GM21737 (cell line): Measurements from ENCODE around the gene ADAMTS17.

Source experiments
- ATAC-seq: cut with Tn5 transposase; IDR thresholded peaks from one replicate; pipeline ENCODE4 v1.9.1; 2021; ENCODE audit warnings: mild to moderate bottlenecking, moderate library complexity; ENCODE audit not compliant: unreplicated experiment

Gene ADAMTS17

DNA sequence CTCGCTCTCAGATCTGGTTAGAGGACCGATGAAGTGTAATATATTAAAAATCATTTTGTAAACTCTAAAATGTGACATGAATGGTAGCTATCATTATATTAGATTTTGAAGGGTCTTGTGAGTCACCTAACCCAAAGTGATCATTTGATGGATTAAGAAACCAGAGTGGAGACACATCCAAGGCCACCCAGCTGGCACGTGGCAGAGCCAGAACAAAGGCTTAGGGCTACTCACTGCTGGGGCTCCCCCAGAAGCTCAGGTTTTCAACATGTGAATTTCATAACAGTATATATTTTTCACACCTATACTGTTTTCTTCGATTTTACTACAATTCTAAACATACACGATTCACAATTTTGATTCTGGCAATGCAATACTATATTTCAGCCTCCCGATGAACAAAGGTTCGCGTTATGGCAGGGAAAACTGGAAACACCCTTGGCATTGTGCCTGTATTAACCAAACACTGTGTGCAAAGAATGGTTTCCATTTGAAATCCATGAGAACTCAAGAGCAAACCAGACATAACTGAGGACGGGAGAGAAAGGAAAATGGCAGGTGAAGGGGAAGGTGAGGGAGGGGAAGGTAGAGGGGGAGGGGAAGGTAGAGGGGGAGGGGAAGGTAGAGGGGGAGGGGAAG is 88.9 kb downstream of the ADAMTS17 start:
- no peak for ATAC-seq

DNA sequence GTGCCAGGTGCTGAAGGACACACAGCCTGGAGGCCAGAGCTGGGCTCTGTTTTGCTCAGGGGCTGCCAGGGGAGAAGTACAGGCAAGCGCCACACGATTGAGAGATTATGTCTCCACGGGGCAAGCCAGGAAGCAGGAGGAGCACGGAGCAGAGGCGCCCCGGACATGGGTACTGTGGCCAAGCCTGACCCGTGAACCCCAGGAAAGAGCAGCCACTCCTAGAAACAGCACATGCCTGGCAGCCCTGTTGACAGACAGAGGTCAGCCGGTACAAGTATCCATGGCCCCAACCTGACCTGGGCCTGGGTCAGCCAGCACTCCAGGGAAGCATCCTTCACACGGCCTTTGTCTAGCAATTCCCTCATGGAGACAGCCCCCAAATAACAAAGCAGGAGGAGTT is 89.4 kb downstream of the ADAMTS17 start:
- ATAC-seq: no peak

DNA sequence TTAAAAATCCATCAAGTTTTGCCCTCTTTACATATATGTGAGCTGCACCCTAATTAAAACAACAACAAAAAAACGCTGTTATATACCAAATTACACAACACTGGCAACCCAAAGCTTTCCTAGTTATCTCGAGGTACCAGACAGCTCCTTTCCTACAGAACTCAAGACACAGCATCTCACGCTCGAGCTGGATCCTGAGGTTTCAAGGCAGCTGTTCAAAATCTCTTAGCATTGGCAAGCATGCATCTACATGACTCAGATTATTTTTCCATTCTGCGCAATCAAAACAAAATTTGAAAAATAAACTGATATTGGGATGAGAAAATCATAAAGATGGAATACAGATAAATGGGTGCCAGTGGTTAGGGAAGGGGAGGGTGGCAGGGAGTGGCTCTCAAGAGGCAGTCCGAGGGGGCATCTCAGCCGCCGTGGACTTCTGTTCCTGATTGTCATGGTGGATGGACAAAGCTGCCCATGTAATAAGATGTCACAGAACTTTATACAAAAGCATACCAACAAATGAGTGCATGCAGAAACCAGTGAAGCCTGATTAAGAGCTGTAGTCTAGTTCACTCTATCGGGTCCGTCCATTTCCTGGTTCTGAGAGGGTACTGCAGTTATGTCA is 91.5 kb downstream of the ADAMTS17 start:
- no peak for ATAC-seq

DNA sequence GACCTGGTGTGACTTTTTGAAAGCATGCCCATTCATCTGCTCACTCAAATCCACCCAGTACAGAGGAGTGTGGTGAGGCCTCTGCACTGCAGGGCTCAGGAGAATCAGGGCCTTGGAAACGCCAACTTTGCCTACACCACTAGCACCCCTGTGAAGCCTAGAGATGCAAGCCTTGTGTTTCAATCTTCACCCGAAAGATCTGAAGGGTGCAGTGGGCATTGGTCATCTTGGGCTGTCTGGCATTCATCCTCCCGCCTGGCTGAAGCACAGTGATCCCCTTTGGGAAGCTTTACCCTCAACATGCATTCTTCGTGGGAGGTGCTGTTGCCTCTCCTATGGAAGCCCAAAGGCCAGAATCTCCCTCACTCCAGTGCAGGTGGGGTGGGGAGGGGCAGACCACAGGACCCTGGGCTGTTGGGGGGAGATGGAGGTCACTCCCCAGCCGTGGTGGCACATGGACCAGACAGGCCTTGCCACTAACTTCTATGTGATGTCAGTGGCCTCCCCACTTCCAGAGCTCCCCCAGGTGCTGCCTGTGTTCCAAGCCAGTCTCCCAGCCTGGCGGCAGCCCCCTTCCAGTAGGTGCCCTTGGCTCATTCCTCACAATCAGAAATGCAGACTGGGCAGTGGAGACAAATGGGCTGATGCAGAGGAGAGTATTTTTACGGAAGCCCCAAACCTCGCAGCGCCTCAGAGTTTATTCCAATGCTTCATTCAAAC is 92.5 kb downstream of the ADAMTS17 start:
- ATAC-seq: no peak

DNA sequence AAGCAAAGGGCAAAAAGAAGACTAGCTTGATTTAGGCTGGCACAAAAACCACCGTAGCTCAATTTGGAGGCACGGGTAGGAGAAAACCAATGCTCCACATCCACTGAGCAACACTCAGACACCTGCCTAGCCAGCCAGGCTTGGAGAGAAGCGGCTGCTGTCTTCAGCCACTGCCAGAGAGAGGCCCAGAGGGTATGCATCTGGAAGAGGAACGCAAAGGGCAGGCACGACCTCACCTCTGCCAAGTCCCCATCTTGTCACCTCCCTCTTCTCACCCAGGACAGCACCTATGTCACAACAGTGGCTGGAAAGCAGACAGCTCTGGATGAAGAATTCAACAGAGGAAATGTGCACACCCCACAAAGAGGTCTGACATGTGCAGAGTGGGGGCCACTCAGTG is 93.5 kb downstream of the ADAMTS17 start:
- ATAC-seq: no peak

DNA sequence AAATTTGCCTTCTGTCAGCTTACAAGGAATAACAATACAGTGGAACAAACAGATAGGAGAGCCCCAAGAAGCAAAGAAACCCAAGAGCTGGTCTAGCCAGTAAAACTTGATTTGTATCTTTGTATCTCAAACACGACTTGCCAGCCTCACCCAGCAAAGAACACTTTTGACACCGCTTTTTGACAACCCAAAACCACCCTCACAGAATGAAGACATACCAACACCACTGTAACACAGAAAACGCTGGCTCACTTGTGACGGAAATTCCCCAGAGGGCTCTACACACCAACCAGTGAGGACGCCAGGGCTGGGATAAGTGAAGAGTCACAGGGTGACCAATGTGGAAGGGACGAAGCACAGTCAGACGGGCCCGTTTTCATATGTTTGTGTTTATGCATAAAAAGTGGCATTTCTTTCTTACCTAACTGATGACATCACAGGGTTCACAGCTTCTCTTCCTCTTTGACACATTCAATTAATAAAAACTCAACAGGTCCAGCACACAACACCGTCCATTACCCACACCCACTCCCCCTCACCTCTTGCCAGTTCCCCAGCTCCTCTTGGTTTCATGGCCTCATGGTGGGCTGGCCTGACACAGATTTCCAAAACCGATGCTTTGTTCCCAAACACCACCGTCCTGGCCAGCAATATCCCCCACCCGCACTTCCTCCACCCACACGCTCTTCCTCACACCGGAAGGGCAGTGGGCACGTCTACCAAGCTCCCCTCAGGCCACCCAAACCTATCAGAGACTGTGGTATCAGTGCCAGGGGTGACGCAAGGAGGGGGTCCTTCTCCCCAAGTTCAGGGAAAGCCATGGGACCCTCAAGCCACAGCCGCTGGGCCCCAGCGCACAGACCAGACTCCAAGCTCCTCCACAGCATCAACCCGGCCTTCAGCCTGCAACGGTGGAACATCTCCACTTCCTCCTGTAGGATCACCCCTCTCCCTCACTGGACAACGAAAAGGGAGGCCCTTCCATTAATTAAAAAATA is 94.2 kb downstream of the ADAMTS17 start:
- ATAC-seq: no peak

DNA sequence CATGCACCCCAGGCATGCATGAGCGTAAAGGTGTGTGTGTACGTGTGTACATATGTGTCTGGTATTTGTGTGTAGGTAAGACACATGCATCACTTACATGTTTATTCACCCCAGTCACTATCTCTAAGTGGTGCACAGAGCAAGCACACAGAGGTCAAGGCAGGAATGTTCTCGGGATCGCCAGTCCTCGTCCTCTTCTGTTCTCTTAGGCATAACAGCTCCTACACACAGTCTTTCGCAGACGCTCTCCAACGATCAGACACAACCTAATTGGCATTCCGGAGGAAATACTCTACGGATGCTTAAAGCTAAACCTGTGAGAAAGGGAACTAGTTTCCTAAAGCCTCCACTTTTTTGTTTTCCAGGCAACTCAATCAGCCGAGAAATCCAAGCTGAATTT is 95.9 kb downstream of the ADAMTS17 start:
- no peak for ATAC-seq

DNA sequence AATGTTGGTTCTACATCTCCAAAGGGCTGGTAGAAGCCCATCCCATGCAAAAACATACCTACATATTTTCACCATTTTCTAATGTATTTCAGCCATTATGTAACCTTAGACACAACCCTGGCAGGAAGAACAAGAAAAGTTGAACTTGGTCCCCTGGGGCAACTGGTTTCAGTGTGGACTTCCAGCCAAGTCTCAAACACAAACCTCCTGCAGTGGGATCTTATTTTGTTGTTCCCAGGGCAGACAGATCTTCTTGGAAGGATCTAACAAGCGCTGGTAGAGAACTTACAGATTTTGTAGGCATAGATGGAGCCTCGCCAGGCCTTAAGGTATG is 96.3 kb downstream of the ADAMTS17 start:
- ATAC-seq: no peak

DNA sequence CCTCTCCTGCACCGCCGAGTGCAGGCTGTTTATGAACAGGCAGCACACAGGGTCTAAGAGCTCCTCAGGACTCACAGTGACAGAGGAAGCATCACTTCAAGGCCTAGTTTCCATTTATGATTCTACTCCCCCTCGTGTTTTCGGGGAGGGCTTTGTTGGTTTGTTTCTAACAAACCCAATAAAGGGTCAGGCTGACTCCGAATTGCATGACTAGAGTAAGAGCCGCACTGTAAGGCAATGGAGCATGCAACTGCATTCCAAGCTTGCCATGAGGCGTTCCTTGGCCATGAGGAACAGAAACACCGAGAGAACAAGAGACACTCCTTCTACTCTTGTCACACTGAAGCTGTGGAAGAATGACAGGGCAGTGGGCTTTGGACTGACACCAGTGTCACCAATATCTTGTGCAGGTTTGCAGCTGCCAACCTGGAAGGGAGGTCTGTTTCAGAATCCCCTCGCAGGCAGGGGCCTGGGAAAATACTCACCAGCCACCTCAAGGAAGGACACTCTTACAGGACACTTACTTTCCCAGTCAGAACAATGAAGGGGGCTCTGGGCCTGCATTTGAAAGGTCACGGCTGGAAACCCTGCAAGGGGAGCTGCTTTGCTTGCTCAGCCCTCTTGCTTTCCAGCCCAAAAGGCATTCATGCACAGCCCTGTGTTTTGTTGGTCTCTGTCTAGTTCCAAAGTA is 96.8 kb downstream of the ADAMTS17 start:
- no peak for ATAC-seq

DNA sequence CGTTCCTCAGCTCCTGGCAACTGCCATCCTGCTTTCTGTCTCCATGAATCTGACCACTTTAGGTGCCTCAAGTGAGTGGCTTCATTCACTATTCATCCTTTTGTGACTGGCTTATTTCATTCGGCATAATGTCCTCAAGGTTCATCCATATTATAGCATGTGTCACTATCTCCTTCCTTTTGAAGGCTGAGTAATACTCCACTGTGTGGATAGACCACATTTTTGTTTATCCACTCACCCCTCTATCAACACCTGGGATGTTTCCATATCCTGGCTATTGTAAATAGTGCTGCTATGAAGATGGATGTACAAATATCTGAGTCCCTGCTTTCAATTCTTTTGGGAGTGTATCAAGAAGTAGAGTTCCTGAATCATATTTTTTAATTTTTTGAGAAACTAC is 98.8 kb downstream of the ADAMTS17 start:
- ATAC-seq: no peak

DNA sequence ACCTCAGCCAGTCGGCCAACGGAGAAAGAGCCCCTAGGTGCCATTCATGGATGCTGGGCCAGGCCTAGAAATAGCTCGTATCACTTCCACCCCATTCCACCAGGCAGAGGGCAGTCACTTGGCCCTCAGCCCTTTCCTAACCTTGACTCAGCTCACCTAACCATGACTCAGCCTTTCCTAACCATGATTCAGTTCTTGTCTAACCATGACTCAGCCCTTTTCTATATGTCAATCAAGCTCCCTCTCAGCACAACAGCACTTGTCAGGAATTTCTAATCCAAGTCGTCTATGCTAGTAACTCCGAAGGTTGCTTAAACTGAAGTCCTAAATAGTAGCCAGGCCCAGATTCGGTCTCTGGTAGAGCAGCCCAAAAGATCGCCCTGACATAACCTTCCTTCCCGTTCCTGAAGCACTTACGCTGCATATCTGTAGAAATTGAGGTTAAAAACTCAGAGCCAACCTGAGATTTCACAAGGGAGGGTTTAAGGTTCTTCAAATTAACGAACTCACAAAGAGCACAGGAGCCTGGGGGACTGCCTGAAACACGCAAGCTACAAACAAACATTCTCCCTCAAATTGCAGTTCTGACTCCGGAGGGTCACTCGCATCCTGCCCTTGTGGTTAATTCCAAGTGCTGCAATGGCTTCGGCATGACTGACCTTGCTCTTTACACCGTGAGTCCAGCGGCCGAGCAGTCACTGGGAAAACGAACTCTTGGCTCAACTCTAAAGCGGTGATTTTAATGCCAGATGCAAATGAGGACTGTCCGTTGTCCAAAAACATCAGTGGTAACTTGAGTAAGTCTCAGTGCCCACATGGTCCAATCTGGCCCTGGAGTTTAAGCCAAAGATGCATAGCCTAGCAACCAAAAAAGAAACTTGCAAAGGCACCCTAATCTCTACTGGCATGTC is 99.9 kb downstream of the ADAMTS17 start:
- ATAC-seq: no peak

DNA sequence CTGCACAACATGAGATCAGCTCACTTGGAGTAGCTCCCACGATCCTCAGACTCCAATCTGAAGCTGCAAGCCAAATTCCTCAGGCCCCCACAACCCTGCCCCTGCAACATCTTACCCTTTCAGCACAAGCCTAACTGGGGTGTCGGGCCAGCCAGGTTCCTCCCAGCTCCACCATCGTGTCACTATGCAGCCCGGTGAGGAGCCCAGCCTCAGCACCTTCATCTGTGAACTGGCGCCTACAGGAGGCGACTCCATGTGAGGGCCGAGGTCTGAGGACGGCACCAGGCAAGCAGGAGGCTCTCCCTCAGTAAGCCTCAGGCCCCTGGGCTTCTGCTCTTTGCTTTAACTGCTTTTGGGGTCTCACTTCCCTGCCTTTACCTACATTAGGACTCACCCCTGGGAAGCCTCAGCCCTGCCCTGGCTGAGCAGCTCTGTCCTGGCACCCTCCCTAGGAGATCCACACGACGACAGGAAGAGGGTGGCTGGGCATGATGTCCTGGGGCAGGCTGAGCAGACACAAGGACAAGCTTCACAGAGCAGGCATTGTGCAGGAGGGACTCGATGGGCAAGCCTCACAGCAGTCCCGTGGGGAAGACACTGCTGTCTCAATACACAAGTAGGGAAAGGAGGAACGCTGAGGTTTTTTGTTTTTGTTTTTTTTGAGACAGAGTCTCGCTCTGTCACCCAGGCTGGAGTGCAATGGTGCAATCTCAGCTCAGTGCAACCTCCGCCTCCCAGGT is 104.6 kb downstream of the ADAMTS17 start:
- no peak for ATAC-seq

DNA sequence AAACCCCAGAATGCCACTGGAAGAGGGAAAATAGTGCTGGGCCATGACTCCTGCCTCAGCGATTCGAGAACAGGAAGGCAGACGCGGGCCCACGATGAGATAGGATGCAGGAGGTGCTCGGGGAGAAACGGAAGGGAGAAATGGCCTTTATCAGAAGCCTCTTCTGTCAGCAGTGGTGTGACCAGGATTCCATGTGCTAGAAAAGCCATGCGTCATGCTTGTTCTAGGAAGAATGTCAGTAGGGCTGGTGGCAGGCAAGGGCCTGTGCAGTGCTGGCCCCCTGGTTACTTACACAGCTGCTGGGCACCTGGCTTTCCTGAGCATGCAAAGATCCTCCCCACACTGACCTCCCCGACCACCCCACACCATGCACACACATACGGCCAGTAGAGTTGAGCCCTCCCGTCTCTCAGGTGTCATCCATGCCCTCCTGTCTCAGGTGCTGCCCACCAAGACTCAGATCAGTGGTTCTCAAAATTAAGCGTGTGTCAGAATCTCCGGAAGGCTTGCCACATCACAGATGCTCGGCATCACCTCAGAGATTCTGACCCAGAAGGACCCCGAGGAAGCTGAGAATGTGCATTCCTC is 106.7 kb downstream of the ADAMTS17 start:
- ATAC-seq: no peak

DNA sequence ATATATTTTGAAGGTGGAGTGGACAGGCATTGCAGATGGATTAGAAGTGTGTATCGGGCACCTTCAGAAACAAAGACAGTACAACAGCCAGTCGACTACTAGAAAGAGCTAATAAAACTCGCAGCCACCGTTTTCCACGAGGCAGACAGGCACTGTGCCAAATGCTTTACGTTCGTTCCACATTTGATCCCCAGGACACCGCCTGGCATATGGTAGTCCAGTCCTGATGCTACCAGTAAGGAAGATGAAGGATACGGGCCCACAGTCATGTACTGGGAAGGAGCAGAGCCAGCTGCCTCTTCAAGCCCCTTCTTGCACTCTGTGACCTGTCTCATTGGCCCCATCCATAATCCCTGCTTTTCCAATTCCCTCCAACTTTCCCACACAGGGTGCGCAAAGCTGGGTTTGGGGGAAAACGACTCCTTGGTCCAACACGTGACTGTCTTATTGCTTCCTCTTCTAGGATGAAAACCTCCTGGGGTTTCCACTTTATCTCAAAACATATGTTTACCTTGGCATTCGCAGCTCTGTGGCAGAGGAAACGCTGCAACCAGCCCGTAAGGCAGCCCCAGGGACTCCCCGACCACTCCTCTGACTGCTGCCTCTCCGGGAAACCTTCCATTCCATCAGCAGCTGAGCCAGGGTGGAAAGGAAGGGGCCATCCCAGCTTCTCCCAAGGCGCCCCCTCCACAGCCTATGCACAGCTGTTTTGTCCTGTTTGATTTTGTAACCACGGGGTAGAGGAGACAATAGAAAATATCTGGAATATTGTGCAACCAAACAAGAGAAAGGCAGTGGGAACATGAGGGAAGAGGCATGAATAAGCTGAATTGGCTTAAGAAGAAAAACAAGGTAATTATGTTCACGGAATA is 107.4 kb downstream of the ADAMTS17 start:
- ATAC-seq: no peak

DNA sequence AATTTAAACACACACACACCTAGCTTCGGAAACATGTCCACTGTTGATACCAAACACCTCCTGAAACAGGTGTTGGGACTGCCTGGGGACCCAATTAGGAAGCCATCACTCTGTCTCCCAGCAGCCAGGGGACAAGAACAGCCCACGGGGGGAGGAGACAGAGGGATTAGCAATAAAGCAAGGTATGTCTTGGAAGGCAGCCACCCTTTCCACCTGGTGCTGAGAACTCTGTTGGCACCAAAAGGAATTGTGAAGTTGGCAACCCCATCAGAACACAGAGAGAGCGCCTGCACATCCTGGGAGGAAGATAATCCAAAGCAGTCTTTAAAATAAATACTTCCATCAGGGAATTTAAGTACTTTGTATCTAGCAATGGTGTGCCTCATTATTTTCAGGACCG is 111.0 kb downstream of the ADAMTS17 start:
- no peak for ATAC-seq

DNA sequence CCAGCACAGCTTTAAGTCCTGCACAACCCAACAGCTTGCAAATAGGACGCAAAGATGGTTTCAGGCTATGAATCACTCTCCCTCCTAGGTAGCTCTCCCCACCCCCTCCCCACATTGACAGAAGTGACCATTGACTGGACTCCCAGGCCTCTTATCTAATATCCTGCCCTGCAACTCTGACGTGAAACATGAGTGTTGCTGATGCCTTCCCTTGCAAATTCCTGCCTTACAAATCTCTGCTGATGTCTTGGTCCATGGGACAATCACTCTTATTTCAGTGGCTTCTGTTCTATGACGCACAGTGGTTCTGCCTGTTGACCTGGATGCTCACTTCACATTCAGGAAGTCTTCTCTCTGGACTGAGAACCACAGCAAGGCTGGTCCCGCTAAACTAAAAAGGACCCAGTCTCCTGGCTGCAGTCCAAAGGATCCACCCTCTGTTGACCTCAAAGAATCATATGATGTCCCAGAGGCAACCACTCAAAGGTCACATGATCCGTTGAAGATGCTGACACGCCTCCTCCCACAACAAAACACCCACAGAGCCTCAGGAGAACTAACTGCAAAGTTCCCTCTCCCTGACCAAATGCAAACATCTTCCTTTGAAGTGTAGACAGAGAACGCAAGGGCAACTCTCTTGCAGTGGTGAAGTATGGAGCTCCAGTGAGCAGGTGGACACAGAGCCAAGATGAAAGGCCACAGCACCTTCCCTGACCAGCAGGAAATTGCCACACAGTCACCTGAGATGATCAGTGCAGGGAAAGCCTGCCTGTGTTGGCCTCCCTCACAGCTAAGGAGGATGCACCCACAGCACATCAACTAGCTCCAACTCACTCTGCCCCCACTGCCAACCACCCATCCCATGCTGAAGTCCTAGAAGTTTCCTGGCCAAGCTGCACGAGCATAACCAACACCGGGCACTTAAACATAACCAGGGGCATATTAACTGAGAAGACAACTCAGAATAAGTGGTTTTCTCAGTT is 112.3 kb downstream of the ADAMTS17 start:
- ATAC-seq: no peak
